GM12891 (cell line): ENCODE measurements around the gene ATP1A2.

ENCODE experiments used
- POLR2A ChIP-seq: IDR thresholded peaks from 2 replicates; pipeline ENCODE4 v1.6.1; 2011; ENCODE audit warnings: low read depth, low read length, control low read depth
- POLR2AphosphoS5 ChIP-seq: IDR thresholded peaks from 2 replicates; pipeline ENCODE4 v1.6.1; 2011; ENCODE audit warnings: low read depth, low read length, control low read depth
- POU2F2 ChIP-seq: IDR thresholded peaks from 2 replicates; pipeline ENCODE4 v1.6.1; 2011; ENCODE audit warnings: low read depth, mild to moderate bottlenecking, control low read depth, low read length, moderate library complexity
- SPI1 ChIP-seq: IDR thresholded peaks from 2 replicates; pipeline ENCODE4 v1.6.1; 2011; ENCODE audit warnings: low read depth, low read length, control low read depth
- TAF1 ChIP-seq: IDR thresholded peaks from 2 replicates; pipeline ENCODE4 v1.6.1; 2011; ENCODE audit warnings: low read depth, low read length, control low read depth

- TF ChIP-seq POLR2AphosphoS5: no peak
- TF ChIP-seq POLR2A: no peak
- TF ChIP-seq POU2F2: no peak
- TF ChIP-seq SPI1: no peak
- TF ChIP-seq TAF1: no peak
Observed at GRCh38 chr1:160082926-160083325, 32.6 kb upstream of the ATP1A2 start.
